Liver (tissue), 3 donors: ENCODE data around the gene PCDHGB6.
"Not testable (repeated sequence)": the region's sequence is repeated elsewhere in the genome, so short reads cannot be mapped to it uniquely, and the experiment has no call there.

Experiments used
- ATF3 ChIP-seq: IDR thresholded peaks from 2 replicates; pipeline ENCODE4 v1.6.1; 2016; ENCODE audit warnings: antibody characterized with exemption
- CTCF ChIP-seq: fragments of 150-350 bp; IDR thresholded peaks from 2 replicates; pipeline ENCODE4 v1.5.1; 2017; ENCODE audit warnings: improper control_type of control experiment, low read depth, low read length; ENCODE audit not compliant: missing input control
- JUND ChIP-seq, 2 donors: IDR thresholded peaks; 2 replicates each; pipeline ENCODE4 v1.6.1; 2016; ENCODE audit warnings: antibody characterized with exemption in 2 of 2
- MAX ChIP-seq: IDR thresholded peaks from 2 replicates; pipeline ENCODE4 v1.6.1; 2016; ENCODE audit warnings: antibody characterized with exemption
- RXRA ChIP-seq, 2 donors: IDR thresholded peaks; 2 replicates each; pipeline ENCODE4 v1.6.1; 2017 to 2018; ENCODE audit warnings: antibody characterized with exemption in 2 of 2, mild to moderate bottlenecking in 1 of 2
- YY1 ChIP-seq: IDR thresholded peaks from 2 replicates; pipeline ENCODE4 v1.6.1; 2016; ENCODE audit warnings: antibody characterized with exemption, mild to moderate bottlenecking
- donor health status: healthy.
- donor health status: healthy.

DNA sequence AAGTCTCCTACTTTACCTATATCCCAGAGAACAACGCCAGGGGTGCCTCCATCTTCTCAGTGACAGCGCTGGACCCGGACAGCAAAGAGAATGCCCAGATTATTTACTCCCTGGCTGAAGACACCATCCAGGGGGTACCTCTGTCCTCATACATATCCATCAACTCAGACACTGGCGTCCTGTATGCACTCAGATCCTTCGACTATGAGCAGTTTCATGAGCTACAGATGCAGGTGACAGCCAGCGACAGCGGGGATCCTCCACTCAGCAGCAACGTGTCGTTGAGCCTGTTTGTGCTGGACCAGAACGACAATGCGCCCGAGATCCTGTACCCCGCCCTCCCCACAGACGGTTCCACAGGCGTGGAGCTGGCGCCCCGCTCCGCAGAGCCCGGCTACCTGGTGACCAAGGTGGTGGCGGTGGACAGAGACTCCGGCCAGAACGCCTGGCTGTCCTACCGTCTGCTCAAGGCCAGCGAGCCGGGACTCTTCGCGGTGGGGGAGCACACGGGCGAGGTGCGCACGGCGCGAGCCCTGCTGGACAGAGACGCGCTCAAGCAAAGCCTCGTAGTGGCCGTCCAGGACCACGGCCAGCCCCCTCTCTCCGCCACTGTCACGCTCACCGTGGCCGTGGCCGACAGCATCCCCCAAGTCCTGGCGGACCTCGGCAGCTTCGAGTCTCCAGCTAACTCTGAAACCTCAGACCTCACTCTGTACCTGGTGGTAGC, 6.9 kb downstream of the PCDHGB6 start:
- not testable (repeated sequence) for TF ChIP-seq CTCF; ATF3; YY1; MAX; RXRA (IDR thresholded peaks at IDR 0.05); JUND (IDR thresholded peaks at IDR 0.05)
